Stomach smooth muscle (tissue), 2 donors: Measurements from ENCODE around the gene SDR42E1.

ENCODE experiments used
- H3K27ac ChIP-seq: one replicate; pipeline ENCODE4 v1.7.0; 2013; ENCODE audit warnings: mild to moderate bottlenecking, low read length, inconsistent platforms
- H3K27me3 ChIP-seq, 2 donors: one replicate each; pipeline ENCODE4 v1.7.0; 2013; ENCODE audit warnings: low read length in 2 of 2; ENCODE audit not compliant: insufficient read depth in 2 of 2, control insufficient read depth in 1 of 2
- H3K36me3 ChIP-seq, 2 donors: one replicate each; pipeline ENCODE4 v1.7.0; 2013; ENCODE audit warnings: low read length in 2 of 2; ENCODE audit not compliant: control insufficient read depth in 2 of 2, insufficient read depth in 2 of 2
- H3K4me1 ChIP-seq: one replicate; pipeline ENCODE4 v1.7.0; 2013; ENCODE audit warnings: low read length; ENCODE audit not compliant: control insufficient read depth, insufficient read depth
- H3K4me3 ChIP-seq, 2 donors: one replicate each; pipeline ENCODE4 v1.7.0; 2013; ENCODE audit warnings: low read length in 2 of 2
- H3K9ac ChIP-seq, 2 donors: one replicate each; pipeline ENCODE4 v1.7.0; 2013; ENCODE audit warnings: low read length in 2 of 2, mild to moderate bottlenecking in 1 of 2
- H3K9me3 ChIP-seq, 2 donors: one replicate each; pipeline ENCODE4 v1.7.0; 2013; ENCODE audit warnings: low read length in 2 of 2; ENCODE audit not compliant: control insufficient read depth in 2 of 2
- donor health status: healthy.
- donor health status: Pancreatic carcinoma.

SDR42E1 gene

GRCh38 chr16:82037666-82038065 lies 26.4 kb upstream of the SDR42E1 start:
- Histone ChIP-seq H3K4me3 (no peak overlapping the region), H3K27me3 (no peaks in the 10 kb centered on the region), H3K36me3 (no peaks in the 10 kb centered on the region), H3K9ac (no peak overlapping the region), H3K9me3 (no peaks in the 10 kb centered on the region), H3K4me1 (no peaks in the 10 kb centered on the region), H3K27ac (no peak overlapping the region)

GRCh38 chr16:82037251-82037650 lies 26.0 kb upstream of the SDR42E1 start:
- Histone ChIP-seq H3K9ac (no peak overlapping the region), H3K9me3 (no peaks in the 10 kb centered on the region), H3K27ac (no peak overlapping the region), H3K36me3 (no peaks in the 10 kb centered on the region), H3K4me1 (no peaks in the 10 kb centered on the region), H3K27me3 (no peaks in the 10 kb centered on the region), H3K4me3 (no peak overlapping the region)

GRCh38 chr16:82034981-82035612 lies 23.8 kb upstream of the SDR42E1 start, which contains the start of gene HSD17B2:
Gene HSD17B2, plus strand, starts transcription at chr16:82035253. Its CDS starts 172 bp downstream, at chr16:82035425.
- Histone ChIP-seq H3K4me3 (no peak within 1 kb of the TSS), H3K4me1 (no peaks in the 10 kb centered on the region), H3K9ac (no peak within 1 kb of the TSS), H3K27me3 (no peaks in the 10 kb centered on the region), H3K9me3 (no peaks in the 10 kb centered on the region), H3K27ac (no peak within 1 kb of the TSS), H3K36me3 (no peaks in the 10 kb centered on the region)

- Histone ChIP-seq H3K27me3 (no peaks in the 10 kb centered on the region), H3K4me3 (no peak overlapping the region), H3K36me3 (no peaks in the 10 kb centered on the region), H3K9ac (no peak overlapping the region), H3K27ac (no peak overlapping the region), H3K9me3 (no peaks in the 10 kb centered on the region), H3K4me1 (no peaks in the 10 kb centered on the region)
Observed at GRCh38 chr16:82033683-82034300, 22.5 kb upstream of the SDR42E1 start.

GRCh38 chr16:82033006-82033405 lies 21.7 kb upstream of the SDR42E1 start:
- Histone ChIP-seq H3K4me3 (no peak overlapping the region), H3K27ac (no peak overlapping the region), H3K9ac (no peak overlapping the region)

GRCh38 chr16:82031116-82032084 lies 20.1 kb upstream of the SDR42E1 start:
- no peaks in the 10 kb centered on the region for H3K27me3 ChIP-seq
- no peaks in the 10 kb centered on the region for H3K36me3 ChIP-seq
- no peaks in the 10 kb centered on the region for H3K9me3 ChIP-seq
- no peak overlapping the region for H3K9ac ChIP-seq
- no peaks in the 10 kb centered on the region for H3K4me1 ChIP-seq
- H3K4me3 ChIP-seq: no peak overlapping the region
- no peak overlapping the region for H3K27ac ChIP-seq

More at GRCh38 chr16:82033006-82033405, 21.7 kb upstream of the SDR42E1 start:
- no peaks in the 10 kb centered on the region for H3K27me3 ChIP-seq
- H3K36me3 ChIP-seq: no peaks in the 10 kb centered on the region
- H3K4me1 ChIP-seq: no peaks in the 10 kb centered on the region
- no peaks in the 10 kb centered on the region for H3K9me3 ChIP-seq

GRCh38 chr16:82027629-82028064 lies 16.4 kb upstream of the SDR42E1 start:
- Histone ChIP-seq H3K4me1 (no peaks in the 10 kb centered on the region), H3K9ac (no peak overlapping the region), H3K27ac (no peak overlapping the region), H3K36me3 (no peaks in the 10 kb centered on the region), H3K27me3 (no peaks in the 10 kb centered on the region), H3K4me3 (no peak overlapping the region), H3K9me3 (no peaks in the 10 kb centered on the region)

- Histone ChIP-seq H3K27ac (no peak overlapping the region), H3K27me3 (no peaks in the 10 kb centered on the region), H3K4me1 (no peaks in the 10 kb centered on the region), H3K9ac (no peak overlapping the region), H3K9me3 (no peaks in the 10 kb centered on the region), H3K4me3 (no peak overlapping the region), H3K36me3 (no peaks in the 10 kb centered on the region)
Observed at GRCh38 chr16:82024883-82025282, 13.6 kb upstream of the SDR42E1 start.

GRCh38 chr16:82024316-82024715 lies 13.0 kb upstream of the SDR42E1 start:
- Histone ChIP-seq H3K9me3 (no peaks in the 10 kb centered on the region), H3K27ac (no peak overlapping the region), H3K9ac (no peak overlapping the region), H3K4me3 (no peak overlapping the region), H3K27me3 (peaks cover 0 to 2% of the 10 kb centered on the region in 2 donors), H3K4me1 (no peaks in the 10 kb centered on the region), H3K36me3 (no peaks in the 10 kb centered on the region)

GRCh38 chr16:82023206-82023605 lies 11.9 kb upstream of the SDR42E1 start:
- Histone ChIP-seq H3K27ac (no peak overlapping the region), H3K9me3 (no peaks in the 10 kb centered on the region), H3K27me3 (peaks cover 0 to 2% of the 10 kb centered on the region in 2 donors), H3K36me3 (no peaks in the 10 kb centered on the region), H3K4me3 (no peak overlapping the region), H3K9ac (no peak overlapping the region), H3K4me1 (no peaks in the 10 kb centered on the region)
